Retinal pigment epithelial cell (primary cell): ENCODE measurements around the gene EFEMP1.

Source experiments
- DNase-seq: peaks from one replicate; pipeline ENCODE4 v3.0.0-alpha.2; 2010; ENCODE audit warnings: low read depth
- H3K4me3 ChIP-seq: 2 replicates; pipeline ENCODE4 v1.5.1; 2011; ENCODE audit warnings: mild to moderate bottlenecking, low read length, control low read depth, moderate library complexity
- TF ChIP-seq, protein P1 (sequence below): conservative IDR thresholded peaks from 2 replicates; pipeline ENCODE4 v1.5.1; 2011; ENCODE audit warnings: low read depth, low read length, control low read depth, inconsistent platforms

Gene EFEMP1

DNA sequence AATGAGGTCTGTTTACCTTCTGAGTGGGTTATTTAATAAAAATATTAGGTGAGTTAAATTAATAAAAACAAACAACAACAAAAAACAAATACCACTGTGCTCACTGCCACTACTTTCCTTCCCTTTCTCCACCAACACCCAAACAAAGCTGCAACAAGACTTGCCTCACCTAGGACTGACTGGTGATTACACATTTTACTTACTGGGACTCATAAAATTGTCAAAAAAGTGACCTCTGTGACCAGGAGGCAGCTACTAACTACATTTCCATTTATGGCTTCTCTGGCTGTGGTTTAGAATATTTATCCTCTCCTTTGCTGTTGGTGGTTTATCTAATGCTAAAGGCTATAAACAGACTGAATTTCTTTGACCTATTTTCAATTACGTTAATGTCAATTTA, 39.8 kb downstream of the EFEMP1 start:
- no peak overlapping the region for H3K4me3 ChIP-seq
- DNase-seq = no peak
- TF ChIP-seq, protein P1, sequence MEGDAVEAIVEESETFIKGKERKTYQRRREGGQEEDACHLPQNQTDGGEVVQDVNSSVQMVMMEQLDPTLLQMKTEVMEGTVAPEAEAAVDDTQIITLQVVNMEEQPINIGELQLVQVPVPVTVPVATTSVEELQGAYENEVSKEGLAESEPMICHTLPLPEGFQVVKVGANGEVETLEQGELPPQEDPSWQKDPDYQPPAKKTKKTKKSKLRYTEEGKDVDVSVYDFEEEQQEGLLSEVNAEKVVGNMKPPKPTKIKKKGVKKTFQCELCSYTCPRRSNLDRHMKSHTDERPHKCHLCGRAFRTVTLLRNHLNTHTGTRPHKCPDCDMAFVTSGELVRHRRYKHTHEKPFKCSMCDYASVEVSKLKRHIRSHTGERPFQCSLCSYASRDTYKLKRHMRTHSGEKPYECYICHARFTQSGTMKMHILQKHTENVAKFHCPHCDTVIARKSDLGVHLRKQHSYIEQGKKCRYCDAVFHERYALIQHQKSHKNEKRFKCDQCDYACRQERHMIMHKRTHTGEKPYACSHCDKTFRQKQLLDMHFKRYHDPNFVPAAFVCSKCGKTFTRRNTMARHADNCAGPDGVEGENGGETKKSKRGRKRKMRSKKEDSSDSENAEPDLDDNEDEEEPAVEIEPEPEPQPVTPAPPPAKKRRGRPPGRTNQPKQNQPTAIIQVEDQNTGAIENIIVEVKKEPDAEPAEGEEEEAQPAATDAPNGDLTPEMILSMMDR = no peak

DNA sequence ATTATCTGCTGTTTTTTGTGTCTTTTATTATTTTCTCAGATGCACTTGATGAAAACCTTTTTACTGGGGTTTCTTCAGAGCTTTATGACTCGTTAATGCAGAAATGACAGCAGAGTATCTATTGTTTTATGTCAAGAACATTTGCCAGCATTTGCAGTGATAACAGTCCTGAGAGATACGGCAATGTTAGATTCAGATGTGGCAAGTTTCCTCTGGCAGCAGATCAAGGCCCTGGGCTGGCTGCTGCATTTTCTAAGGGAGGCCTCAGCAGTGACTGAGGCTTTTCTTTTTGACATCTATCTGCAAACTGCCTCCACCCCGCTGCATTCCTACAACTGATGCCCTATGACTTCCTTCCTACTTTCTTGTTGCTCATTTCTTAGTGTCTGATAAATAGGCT, 40.2 kb downstream of the EFEMP1 start:
- DNase-seq = no peak
- no peak overlapping the region for H3K4me3 ChIP-seq

DNA sequence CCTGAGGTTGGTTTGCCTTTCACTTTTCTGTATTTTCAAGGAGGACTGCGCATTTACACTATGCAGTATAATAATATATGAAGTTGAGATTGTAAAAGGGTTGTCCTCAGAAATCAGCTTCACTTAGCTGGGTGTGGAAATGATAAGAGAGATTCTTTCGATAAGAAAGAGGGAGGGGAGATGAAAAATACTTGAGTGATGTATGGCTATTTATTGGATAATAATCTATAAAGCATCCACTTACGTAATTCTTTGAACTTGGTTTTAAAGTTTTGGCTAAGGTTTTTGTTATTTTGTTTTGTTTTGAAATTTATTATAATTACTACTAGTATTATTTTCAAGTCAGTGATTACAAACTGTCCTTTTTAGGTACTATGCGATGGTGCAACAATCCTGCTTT, 40.6 kb downstream of the EFEMP1 start:
- H3K4me3 ChIP-seq = no peak overlapping the region
- TF ChIP-seq, protein P1 = no peak
- no peak for DNase-seq

More for the DNA sequence above, 40.2 kb downstream of the EFEMP1 start:
- TF ChIP-seq, protein P1 = no peak

DNA sequence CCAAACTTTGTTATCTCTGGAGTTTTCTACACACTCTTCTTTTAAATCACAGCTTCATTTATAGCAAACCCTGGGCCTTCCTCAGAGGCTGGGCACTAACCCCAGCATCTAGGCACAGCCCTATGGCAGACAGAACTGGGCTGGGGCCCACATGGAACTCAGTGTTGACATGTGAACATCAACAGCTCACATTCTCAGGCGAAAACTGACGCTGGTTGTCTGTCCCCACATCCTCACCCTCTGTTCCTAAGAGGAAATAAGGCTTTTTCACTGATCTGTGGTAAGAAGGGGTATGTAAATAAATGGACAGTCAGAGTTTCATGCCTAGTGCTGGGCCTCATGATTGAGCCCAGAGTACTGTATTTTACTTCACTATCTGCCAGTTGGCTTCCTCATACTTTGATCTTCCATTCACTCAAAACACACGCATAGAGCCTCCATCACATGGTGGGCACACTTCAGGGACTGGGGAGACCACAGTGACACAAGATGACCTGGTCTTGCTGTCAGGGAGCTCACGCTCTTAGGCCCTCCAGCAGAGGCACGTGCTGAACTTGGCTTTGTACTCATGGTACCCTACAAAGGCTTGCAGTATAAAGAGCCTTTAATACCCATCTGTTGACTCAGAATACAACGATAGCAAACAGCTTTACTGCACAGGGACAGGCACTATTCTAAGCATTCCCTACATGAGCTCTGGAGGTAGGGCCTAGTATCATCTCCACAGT, 43.0 kb downstream of the EFEMP1 start:
- TF ChIP-seq, protein P1 = no peak
- no peak overlapping the region for H3K4me3 ChIP-seq
- no peak for DNase-seq

DNA sequence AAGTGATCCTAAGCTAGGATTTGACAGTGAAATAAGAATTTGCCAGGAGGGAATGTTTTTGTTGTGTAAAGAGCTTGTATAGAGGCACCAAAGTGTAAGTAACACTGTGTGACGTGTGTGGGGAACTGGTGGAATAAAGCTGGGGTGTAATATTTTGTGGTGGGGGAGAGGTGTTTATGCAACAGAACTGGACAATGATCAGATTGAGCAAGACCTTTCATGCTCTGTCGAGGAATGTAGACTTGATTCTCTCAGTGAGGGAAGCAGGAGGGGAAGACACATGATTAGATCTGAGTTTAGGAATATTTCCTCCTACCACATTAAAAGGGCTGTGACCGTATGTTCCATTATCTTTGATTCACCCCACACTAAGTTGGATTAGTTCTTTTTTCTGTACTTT, 43.6 kb downstream of the EFEMP1 start:
- DNase-seq = no peak
- no peak overlapping the region for H3K4me3 ChIP-seq
- TF ChIP-seq, protein P1 = no peak

DNA sequence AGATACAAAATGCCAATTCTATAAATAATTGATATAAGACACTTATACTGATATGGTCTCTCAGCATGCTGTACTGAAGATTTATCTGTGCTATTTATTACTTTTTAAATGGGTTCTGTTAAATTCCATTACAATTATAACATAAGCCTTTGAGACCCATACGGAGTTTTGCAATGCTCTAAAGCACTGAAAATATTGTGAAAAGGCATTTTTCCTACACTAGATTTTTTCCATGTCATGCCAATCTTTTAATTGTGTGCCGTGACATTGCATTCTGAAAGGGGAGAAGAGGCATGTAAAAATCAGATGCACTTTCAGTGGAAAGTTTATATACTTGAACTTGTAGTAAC, 46.5 kb downstream of the EFEMP1 start:
- no peak overlapping the region for H3K4me3 ChIP-seq
- no peak for DNase-seq
- TF ChIP-seq, protein P1 = no peak

DNA sequence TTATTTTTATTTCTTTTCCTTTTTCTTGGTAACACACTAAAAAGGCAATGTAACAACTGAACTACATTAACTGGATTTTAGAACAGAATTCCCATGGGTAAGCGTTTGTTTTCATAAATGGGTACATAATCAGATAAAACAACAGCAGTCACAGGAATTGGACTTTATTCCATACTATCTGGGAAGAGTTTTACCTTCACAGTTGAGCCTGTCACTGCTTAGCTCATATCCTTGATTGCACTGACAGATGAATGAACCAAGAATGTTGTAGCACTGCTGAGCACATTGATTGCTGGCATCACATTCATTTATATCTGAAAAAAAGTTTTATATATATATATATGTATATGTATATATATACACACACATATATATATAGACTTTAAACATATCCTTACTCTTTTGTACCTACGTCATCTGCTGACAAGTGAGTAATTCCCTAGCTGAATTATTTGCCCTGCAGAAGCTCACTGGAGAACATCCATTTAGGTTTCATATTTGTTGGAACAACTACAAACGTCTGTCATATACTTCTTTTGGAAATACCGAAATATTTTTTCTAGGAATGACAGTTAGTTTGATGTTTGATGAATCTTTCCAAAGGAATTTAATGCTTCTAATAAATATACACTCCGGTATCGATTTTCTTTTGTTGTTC, 47.0 kb downstream of the EFEMP1 start:
- TF ChIP-seq, protein P1 = no peak
- no peak overlapping the region for H3K4me3 ChIP-seq
- DNase-seq = no peak
